ENCODE results near the gene UGCG.

UGCG gene

GRCh38 chr9:111952559-111952958 is 55.9 kb downstream of the UGCG start:
- Histone ChIP-seq H4K20me1 (ENCODE audit: low read depth, low read length) (no peaks in the 10 kb centered on the region), H2AFZ (ENCODE audit: low read depth, low read length, severe bottlenecking) (no peak overlapping the region), H3K36me3 (ENCODE audit: low read length) (no peaks in the 10 kb centered on the region), H3K4me2 (ENCODE audit: low read depth, low read length, poor library complexity, severe bottlenecking) (no peak overlapping the region), H3K9ac (ENCODE audit: low read length) (no peak overlapping the region), H3K27me3 (ENCODE audit: low read length) (no peaks in the 10 kb centered on the region), H3K79me2 (ENCODE audit: insufficient read depth, low read length) (no peaks in the 10 kb centered on the region), H3F3A (ENCODE audit: insufficient read depth) (no peaks in the 10 kb centered on the region), H3K9me3 (ENCODE audit: insufficient read depth, low read length) (no peaks in the 10 kb centered on the region), H3K27ac (ENCODE audit: low read depth, low read length) (no peak overlapping the region), H3K9me2 (replicated peaks; ENCODE audit: insufficient read depth, low read length) (no peaks in the 10 kb centered on the region), H3K4me3 (ENCODE audit: insufficient read depth, low read length, poor library complexity, severe bottlenecking) (no peak overlapping the region)
- TF ChIP-seq CTCF (IDR thresholded peaks at IDR 0.05; ENCODE audit: insufficient read depth, low read length, poor library complexity, severe bottlenecking) (no peak), EZH2phosphoT487 (conservative IDR thresholded peaks at IDR 0.05; ENCODE audit: low read length) (no peak)

DNA sequence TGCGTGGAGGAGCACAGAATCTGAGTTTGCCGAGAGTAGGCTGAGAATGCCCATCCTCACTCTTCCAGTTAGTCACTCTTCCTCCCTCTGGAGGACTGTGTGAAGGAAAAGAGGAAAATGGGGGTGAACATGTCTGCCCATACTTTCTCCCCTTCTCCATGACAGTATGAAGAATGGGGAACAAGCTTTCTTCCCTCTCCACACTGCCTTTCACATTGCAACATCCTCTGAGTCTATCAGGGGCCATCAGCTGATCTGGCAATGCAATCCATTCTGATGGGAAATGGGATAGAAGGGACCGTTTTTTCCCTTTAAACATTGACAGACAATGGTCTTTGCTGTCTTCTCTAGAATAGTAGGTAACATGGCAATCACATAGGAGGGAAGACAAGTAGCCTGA is 56.8 kb downstream of the UGCG start:
- no peak overlapping the region for H3K4me2 ChIP-seq (ENCODE audit: low read depth, low read length, poor library complexity, severe bottlenecking)
- no peak overlapping the region for H3K4me3 ChIP-seq (ENCODE audit: insufficient read depth, low read length, poor library complexity, severe bottlenecking)
- H3K9me3 ChIP-seq (ENCODE audit: insufficient read depth, low read length): no peaks in the 10 kb centered on the region
- H3K27me3 ChIP-seq (ENCODE audit: low read length): no peaks in the 10 kb centered on the region
- no peaks in the 10 kb centered on the region for H3K36me3 ChIP-seq (ENCODE audit: low read length)
- no peaks in the 10 kb centered on the region for H4K20me1 ChIP-seq (ENCODE audit: low read depth, low read length)
- no peaks in the 10 kb centered on the region for H3F3A ChIP-seq (ENCODE audit: insufficient read depth)
- no peak for TF ChIP-seq EZH2phosphoT487 (conservative IDR thresholded peaks at IDR 0.05; ENCODE audit: low read length)
- no peak for TF ChIP-seq CTCF (IDR thresholded peaks at IDR 0.05; ENCODE audit: insufficient read depth, low read length, poor library complexity, severe bottlenecking)
- no peak overlapping the region for H3K27ac ChIP-seq (ENCODE audit: low read depth, low read length)
- no peak overlapping the region for H2AFZ ChIP-seq (ENCODE audit: low read depth, low read length, severe bottlenecking)
- no peaks in the 10 kb centered on the region for H3K79me2 ChIP-seq (ENCODE audit: insufficient read depth, low read length)
- no peaks in the 10 kb centered on the region for H3K9me2 ChIP-seq (replicated peaks; ENCODE audit: insufficient read depth, low read length)
- no peak overlapping the region for H3K9ac ChIP-seq (ENCODE audit: low read length)

- TF ChIP-seq EZH2phosphoT487 (conservative IDR thresholded peaks at IDR 0.05; ENCODE audit: low read length) (no peak), CTCF (IDR thresholded peaks at IDR 0.05; ENCODE audit: insufficient read depth, low read length, poor library complexity, severe bottlenecking) (no peak)
- Histone ChIP-seq H3K27me3 (ENCODE audit: low read length) (no peaks in the 10 kb centered on the region), H4K20me1 (ENCODE audit: low read depth, low read length) (no peaks in the 10 kb centered on the region), H3K9ac (ENCODE audit: low read length) (no peak overlapping the region), H3F3A (ENCODE audit: insufficient read depth) (no peaks in the 10 kb centered on the region), H3K9me2 (replicated peaks; ENCODE audit: insufficient read depth, low read length) (no peaks in the 10 kb centered on the region), H3K4me3 (ENCODE audit: insufficient read depth, low read length, poor library complexity, severe bottlenecking) (no peak overlapping the region), H3K9me3 (ENCODE audit: insufficient read depth, low read length) (no peaks in the 10 kb centered on the region), H3K79me2 (ENCODE audit: insufficient read depth, low read length) (no peaks in the 10 kb centered on the region), H3K4me2 (ENCODE audit: low read depth, low read length, poor library complexity, severe bottlenecking) (no peak overlapping the region), H2AFZ (ENCODE audit: low read depth, low read length, severe bottlenecking) (no peak overlapping the region), H3K27ac (ENCODE audit: low read depth, low read length) (no peak overlapping the region), H3K36me3 (ENCODE audit: low read length) (no peaks in the 10 kb centered on the region)
Observed at GRCh38 chr9:111955048-111955447, 58.4 kb downstream of the UGCG start.

Measured in SU-DHL-6 (cell line).